T-helper 17 cell (primary cell): ENCODE measurements around the gene TGFB2. TPM values are rescaled to one million over a fixed set of nuclear protein-coding genes. Genes with fewer than 3 reads are reported as not detected.

Experiments used
- ATAC-seq: fragments of 150-1000 bp; cut with Tn5 transposase; 2 replicates; pipeline ENCODE4 v1.10.0; 2021; ENCODE audit warnings: mild to moderate bottlenecking, moderate library complexity
- DNase-seq, 3 donors: peaks; one replicate each; pipeline versions ENCODE4 v3.0.0 to v3.0.0-alpha.2; 2020 to 2021
- H3K9me3 ChIP-seq: one replicate; pipeline ENCODE4 v1.7.0; 2013; ENCODE audit warnings: low read length, mild to moderate bottlenecking; ENCODE audit not compliant: control insufficient read depth, poor library complexity, severe bottlenecking
- H3K27ac Mint-ChIP-seq: one replicate; pipeline ENCODE4 v1.8.0; 2022; ENCODE audit warnings: mild to moderate bottlenecking, moderate library complexity, mixed read lengths
- H3K27me3 Mint-ChIP-seq: one replicate; pipeline ENCODE4 v1.8.0; 2022; ENCODE audit warnings: mixed read lengths
- H3K36me3 Mint-ChIP-seq: one replicate; pipeline ENCODE4 v1.8.0; 2022; ENCODE audit warnings: low read depth, mixed read lengths
- H3K4me1 Mint-ChIP-seq: one replicate; pipeline ENCODE4 v1.8.0; 2022; ENCODE audit warnings: mild to moderate bottlenecking, mixed read lengths
- H3K4me3 Mint-ChIP-seq: one replicate; pipeline ENCODE4 v1.8.0; 2022; ENCODE audit warnings: mild to moderate bottlenecking, moderate library complexity, mixed read lengths
- total RNA-seq, 4 donors: library from RNA in 2 of 4; stranded (reverse) in 2 of 4; gene quantifications; one replicate each; pipeline ENCODE4 v1.2.3 and lab custom pipeline; 2022 to 2026

Gene TGFB2
- total RNA-seq, 2 donors from 2014 or later: 0.17 to 3.0 TPM

DNA sequence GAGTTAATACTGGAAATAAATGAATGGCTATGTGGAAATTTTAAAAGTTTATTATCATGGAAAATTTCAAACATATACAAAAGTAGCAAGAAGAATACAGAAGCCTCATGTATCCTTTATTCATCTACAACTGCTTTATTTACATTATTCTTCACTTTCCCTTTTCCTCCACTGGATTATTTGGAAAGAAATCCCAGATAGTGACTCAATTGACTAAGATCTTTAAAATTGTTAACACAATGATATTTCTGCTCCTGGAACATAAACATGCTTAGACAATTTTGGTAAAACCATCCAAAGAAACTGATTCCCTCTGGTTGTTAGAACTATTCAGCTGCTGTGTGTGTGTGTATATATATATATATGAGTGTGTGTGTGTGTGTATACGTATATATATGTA is 116.2 kb downstream of the TGFB2 start:
- ATAC-seq: no peak
- Mint-ChIP-seq H3K27ac (no peak overlapping the region), H3K4me1 (no peaks in the 10 kb centered on the region), H3K27me3 (peaks cover 17% of the 10 kb centered on the region), H3K36me3 (no peaks in the 10 kb centered on the region), H3K4me3 (no peak overlapping the region)
- DNase-seq: no peak
- H3K9me3 ChIP-seq: no peaks in the 10 kb centered on the region

DNA sequence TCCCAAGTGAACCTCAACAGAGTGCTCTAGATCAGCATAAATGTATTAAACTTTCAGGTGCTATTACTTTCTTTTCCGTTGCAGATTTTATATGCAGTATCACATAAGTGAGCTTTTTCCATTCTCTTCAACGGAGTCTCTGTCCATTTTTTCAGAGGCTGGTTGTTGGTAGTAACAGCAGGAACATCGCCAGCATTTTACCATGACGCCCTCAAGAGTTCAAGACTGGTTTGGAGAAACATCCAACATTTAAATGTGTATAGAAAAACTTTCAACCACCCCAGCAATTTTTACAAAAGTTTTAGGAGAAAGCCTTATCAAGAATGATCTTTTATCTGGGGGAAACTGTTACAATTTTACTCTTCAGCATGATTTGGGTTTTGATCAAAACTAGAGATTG is 117.0 kb downstream of the TGFB2 start:
- H3K27me3 Mint-ChIP-seq: peaks cover 17% of the 10 kb centered on the region
- no peaks in the 10 kb centered on the region for H3K4me1 Mint-ChIP-seq
- H3K4me3 Mint-ChIP-seq: no peak overlapping the region
- H3K36me3 Mint-ChIP-seq: no peaks in the 10 kb centered on the region
- ATAC-seq (no peak), DNase-seq (no peak)
- H3K9me3 ChIP-seq: no peaks in the 10 kb centered on the region
- H3K27ac Mint-ChIP-seq: no peak overlapping the region

DNA sequence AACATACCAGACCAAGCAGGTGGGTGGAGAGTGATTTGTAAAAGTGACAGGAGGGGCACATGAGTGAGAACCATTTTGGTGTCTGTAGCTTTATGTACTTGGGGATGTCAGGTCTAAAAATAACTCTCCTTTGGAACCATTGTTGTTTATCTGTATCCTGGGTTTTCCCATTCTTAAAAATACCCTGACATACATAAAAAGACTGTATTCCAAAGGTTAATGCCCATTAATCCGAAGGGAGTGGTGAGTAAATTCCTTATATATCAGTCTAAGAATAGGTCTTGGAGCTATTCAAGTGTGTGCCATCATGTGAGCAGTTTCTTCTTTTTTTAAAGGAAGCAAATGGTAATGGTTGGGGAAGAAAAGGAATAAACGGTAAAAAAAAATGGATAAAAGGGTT is 117.5 kb downstream of the TGFB2 start:
- no peaks in the 10 kb centered on the region for H3K36me3 Mint-ChIP-seq
- no peak overlapping the region for H3K27ac Mint-ChIP-seq
- ATAC-seq: no peak
- H3K9me3 ChIP-seq: no peaks in the 10 kb centered on the region
- H3K27me3 Mint-ChIP-seq: peaks cover 17% of the 10 kb centered on the region
- H3K4me1 Mint-ChIP-seq: no peaks in the 10 kb centered on the region
- DNase-seq: no peak
- no peak overlapping the region for H3K4me3 Mint-ChIP-seq

DNA sequence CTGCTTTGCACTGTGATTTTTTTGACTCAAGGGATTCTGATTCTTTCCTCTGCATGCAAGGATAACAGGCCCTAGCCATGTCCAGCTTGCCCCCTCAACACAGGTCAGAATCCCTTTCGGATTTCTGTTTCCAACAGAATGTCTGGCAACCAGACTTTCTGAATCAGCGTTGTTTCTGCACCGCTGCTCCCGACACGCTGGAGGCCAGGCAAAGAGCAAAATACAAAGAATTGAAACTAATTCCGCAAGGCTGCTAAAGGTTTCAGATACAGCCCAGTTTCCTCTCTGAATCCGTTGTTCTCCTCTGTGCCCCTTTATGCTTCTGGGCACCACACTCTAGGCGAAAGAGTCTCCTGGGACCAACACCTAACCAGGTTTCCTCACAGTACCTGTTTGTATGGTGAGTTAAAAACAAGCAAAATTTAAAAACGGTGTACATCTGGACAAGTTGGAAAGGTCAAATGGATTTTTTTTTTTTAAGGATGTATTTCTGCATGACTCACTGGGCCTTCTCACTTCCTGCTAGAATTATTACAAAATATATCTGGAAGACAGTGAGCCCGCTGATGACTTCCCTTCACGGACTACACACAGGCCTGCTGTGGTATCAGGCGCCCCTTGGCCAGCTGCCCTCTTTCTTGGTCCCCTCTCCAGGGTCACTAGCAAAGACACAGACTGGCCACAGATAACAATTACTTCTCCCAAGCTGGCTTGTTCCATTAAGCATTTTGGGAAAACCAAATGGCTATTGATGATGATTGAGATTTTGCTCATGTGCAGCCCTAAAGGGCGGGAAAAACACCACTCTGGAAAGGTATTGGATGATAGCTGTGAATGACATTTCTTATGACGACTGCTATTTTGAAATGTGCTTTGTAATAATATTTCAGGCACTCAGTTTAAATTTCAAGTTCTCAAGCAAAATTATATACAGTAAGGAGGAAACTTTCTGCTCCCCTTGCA is 118.3 kb downstream of the TGFB2 start:
- no peaks in the 10 kb centered on the region for H3K36me3 Mint-ChIP-seq
- H3K4me1 Mint-ChIP-seq: peaks cover 3% of the 10 kb centered on the region
- no peak overlapping the region for H3K4me3 Mint-ChIP-seq
- peaks cover 17% of the 10 kb centered on the region for H3K27me3 Mint-ChIP-seq
- no peak overlapping the region for H3K27ac Mint-ChIP-seq
- ATAC-seq: no peak
- DNase-seq: no peak
- H3K9me3 ChIP-seq: no peaks in the 10 kb centered on the region

DNA sequence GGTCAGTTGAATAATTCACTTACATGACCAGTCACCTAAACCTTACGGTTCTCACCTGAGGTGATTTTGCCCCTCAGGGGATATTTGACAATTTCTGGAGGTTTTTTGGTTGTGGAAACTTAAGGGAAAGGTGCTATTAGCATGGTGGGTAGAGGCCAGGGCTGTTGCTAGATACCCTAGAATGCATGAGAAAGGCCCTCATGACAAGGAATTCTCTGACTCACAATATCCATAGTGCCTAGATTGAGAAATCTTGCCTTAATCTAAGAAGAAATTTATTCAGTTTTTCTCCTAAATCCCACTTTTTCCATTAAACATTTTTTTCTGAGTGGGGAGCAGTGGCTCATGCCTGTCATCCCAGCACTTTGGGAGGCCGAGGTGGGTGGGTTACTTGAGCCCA is 119.7 kb downstream of the TGFB2 start:
- peaks cover 3% of the 10 kb centered on the region for H3K4me1 Mint-ChIP-seq
- no peak for DNase-seq
- H3K36me3 Mint-ChIP-seq: no peaks in the 10 kb centered on the region
- H3K9me3 ChIP-seq: no peaks in the 10 kb centered on the region
- no peak overlapping the region for H3K4me3 Mint-ChIP-seq
- peaks cover 18% of the 10 kb centered on the region for H3K27me3 Mint-ChIP-seq
- no peak for ATAC-seq
- no peak overlapping the region for H3K27ac Mint-ChIP-seq

DNA sequence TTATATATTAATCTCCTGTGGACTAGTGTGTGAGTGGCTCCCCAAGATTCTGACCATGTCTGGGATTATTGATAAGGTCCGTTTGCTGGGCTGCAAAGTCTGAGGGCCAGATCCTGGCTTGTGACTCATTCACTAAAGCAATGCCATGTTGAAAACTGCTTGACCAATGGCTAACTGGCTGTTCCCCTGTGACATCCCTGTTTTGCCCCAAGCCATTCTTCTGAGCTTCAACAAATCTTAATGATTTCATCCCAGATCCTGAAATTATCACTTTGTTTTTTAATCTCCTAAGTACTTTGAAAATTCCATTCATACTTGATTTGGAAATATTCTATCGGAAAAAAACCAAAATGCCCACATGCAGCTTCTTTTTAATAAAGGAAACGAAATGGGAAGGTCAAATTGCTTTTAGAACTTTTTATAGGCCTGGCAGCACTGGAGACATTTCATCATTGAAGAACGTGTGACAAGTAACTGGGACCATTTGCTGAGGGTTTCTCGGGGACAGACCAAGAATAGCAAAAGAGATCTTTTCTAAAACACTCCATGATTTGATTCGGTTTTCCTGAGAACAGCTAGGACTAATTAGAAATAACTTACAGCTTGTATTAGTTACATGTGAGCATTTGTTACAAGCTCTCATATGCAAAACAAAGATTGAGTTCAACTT is 121.3 kb downstream of the TGFB2 start:
- no peaks in the 10 kb centered on the region for H3K9me3 ChIP-seq
- DNase-seq (no peak), ATAC-seq (no peak)
- peaks cover 25% of the 10 kb centered on the region for H3K27me3 Mint-ChIP-seq
- no peak overlapping the region for H3K4me3 Mint-ChIP-seq
- H3K27ac Mint-ChIP-seq: no peak overlapping the region
- no peaks in the 10 kb centered on the region for H3K36me3 Mint-ChIP-seq
- peaks cover 3% of the 10 kb centered on the region for H3K4me1 Mint-ChIP-seq

DNA sequence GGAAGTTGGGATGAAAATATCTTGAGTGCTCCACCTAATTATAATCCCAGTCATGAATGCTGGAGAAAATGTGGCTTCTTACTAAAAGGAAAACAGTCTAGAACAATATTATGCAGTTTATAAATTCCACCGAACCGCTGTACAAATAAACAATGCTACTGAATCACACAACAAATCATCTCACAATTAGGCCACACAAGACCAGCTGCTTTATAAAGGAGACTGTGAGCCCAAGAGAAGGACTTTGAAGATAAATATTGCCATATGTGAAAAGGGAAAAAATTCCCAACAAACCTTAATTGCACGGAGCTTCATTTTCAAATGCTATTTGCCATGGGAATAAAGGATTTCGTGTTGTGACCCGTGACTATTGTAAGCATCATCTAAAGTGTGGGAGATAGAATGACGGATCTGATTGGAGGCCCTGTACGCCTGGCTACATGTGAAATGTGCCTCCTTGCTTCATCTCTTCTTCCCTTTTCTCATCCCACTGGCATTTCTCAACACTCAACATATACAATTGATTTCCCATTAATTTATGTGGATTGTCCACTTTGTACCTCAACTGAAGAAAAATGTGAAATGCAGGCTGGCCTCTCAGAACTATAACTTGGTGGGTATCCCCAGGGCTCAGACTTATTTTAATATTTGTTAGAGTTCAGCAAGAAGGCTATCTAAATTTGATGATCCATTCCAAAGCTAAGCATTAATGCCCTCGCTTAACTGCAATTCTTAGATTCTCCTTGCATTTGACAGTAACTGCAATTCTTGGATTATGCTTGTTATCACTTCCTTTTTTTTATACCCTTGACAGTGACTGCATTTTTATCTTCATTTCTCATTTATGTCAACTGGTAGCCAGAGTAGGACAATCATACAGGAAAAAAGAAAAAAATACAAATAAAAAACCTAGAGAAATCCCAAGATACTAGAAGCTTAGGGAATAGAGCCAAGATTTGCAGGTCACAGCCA is 122.3 kb downstream of the TGFB2 start:
- ATAC-seq: no peak
- no peak overlapping the region for H3K27ac Mint-ChIP-seq
- no peak overlapping the region for H3K4me3 Mint-ChIP-seq

DNA sequence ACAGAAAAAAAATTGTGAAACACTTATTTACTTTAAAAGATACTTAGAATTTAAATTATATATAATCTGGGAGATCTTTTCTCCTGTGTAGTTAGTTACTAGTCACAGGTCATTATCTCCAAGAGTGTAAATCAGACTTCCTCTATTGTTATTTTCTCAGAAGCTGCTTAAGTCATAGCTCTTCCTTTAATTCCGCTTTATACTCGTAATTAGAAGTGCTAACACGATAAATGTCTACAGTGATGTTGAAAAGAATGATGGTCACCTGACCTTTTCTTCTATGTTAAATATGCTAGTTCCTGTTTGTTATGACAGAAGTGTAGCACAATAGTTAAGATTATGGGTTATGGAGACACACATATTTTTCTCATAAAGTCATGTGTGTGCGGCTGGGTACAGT is 123.6 kb downstream of the TGFB2 start:
- no peak for ATAC-seq
- Mint-ChIP-seq H3K4me3 (no peak overlapping the region), H3K36me3 (no peaks in the 10 kb centered on the region), H3K4me1 (peaks cover 6% of the 10 kb centered on the region), H3K27me3 (peaks cover 20% of the 10 kb centered on the region), H3K27ac (no peak overlapping the region)
- no peaks in the 10 kb centered on the region for H3K9me3 ChIP-seq
- DNase-seq: no peak

More for the DNA sequence above, 122.3 kb downstream of the TGFB2 start:
- H3K36me3 Mint-ChIP-seq: no peaks in the 10 kb centered on the region
- H3K9me3 ChIP-seq: no peaks in the 10 kb centered on the region
- peaks cover 25% of the 10 kb centered on the region for H3K27me3 Mint-ChIP-seq
- no peak for DNase-seq
- peaks cover 3% of the 10 kb centered on the region for H3K4me1 Mint-ChIP-seq

DNA sequence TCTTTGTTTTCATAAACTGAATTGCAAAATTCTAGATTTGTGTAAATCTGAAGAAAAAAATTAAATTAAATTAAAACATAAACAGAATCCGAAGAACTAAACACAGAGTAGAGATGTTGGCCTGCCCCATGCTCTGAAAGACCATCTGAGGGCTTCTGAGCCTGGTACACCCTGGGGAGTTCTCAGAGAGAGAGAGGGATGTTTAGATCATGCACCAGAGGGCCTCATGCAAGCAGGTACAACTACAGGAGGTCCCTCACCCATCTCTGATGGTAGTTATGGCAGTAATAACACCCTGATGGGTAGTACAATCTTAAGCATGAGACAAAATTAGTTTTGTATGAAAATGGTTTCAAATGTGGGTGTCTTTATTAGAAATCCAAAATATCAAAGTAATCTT is 127.7 kb downstream of the TGFB2 start:
- ATAC-seq (no peak), DNase-seq (no peak)
- no peak overlapping the region for H3K4me3 Mint-ChIP-seq
- H3K27me3 Mint-ChIP-seq: peaks cover 14% of the 10 kb centered on the region
- no peak overlapping the region for H3K27ac Mint-ChIP-seq
- peaks cover 14% of the 10 kb centered on the region for H3K4me1 Mint-ChIP-seq
- H3K9me3 ChIP-seq: no peaks in the 10 kb centered on the region
- no peaks in the 10 kb centered on the region for H3K36me3 Mint-ChIP-seq

DNA sequence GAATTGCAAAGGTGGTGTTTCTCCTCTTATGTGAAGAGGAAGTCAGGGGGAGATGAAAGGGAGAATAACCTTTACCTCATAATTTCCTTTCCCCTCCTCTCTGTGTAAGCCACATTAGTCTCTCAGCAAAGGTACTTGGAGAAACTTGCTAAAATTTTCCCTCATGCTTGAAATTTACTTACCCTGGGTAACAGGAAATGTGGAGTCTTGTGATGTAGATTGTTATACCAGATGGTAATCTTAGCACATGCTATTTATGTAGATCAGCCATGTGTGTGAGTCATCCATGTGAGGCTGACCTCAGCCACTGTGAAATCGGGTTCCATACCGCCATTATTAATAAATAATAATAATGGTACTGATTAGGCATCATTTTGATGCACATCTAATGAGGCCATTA is 128.4 kb downstream of the TGFB2 start:
- H3K27me3 Mint-ChIP-seq: peaks cover 14% of the 10 kb centered on the region
- ATAC-seq: peak; percentile 63

DNA sequence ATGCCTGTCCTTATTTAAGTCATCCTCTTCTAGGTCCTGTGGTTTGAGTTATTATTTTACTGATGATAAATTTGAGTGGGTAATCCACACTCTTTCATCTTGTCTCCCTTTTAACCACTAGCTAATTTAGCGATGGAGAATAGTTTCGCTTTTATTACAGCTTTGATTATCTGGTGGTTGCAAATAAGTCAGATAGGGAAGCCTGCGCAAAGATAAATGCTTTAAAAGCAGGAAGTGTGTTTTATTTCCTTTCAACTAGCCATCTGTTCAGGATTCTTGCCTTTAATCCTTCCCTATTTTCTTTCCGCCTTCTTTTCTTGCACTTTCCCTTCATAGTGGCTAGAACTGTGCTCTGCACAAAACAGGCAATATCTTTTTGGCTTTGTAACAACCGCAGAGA is 129.0 kb downstream of the TGFB2 start:
- no peak for ATAC-seq
- Mint-ChIP-seq H3K4me3 (peak overlapping the region; percentile 58), H3K36me3 (no peaks in the 10 kb centered on the region), H3K27ac (peak overlapping the region; percentile 81), H3K27me3 (peaks cover 10% of the 10 kb centered on the region), H3K4me1 (peaks cover 10% of the 10 kb centered on the region)
- DNase-seq: no peak
- no peaks in the 10 kb centered on the region for H3K9me3 ChIP-seq

More for the DNA sequence above, 128.4 kb downstream of the TGFB2 start:
- Mint-ChIP-seq H3K4me1 (peaks cover 10% of the 10 kb centered on the region), H3K4me3 (no peak overlapping the region), H3K27ac (no peak overlapping the region), H3K36me3 (no peaks in the 10 kb centered on the region)
- no peak for DNase-seq
- H3K9me3 ChIP-seq: no peaks in the 10 kb centered on the region

DNA sequence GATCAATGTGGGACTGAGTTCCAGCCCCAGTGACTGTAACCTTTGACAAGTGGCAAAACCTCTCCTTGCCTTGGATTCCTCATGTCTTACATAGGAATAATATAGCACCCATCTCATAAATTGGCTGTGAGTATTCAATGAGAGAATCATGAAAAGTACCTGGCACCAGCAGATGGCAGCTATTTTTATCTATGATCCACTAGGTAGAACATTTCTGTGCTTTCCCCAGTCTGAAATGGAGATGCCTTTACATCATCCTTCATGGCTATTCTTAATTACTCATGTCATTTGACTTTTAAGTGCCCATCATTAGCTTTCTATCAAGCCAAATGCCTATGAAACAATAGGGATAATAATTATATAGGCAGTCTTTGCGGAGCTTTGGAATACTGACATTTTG is 130.1 kb downstream of the TGFB2 start:
- H3K27ac Mint-ChIP-seq: no peak overlapping the region
- peaks cover 10% of the 10 kb centered on the region for H3K4me1 Mint-ChIP-seq
- no peaks in the 10 kb centered on the region for H3K9me3 ChIP-seq
- ATAC-seq (no peak), DNase-seq (no peak)
- no peak overlapping the region for H3K4me3 Mint-ChIP-seq
- no peaks in the 10 kb centered on the region for H3K36me3 Mint-ChIP-seq
- H3K27me3 Mint-ChIP-seq: peaks cover 16% of the 10 kb centered on the region

DNA sequence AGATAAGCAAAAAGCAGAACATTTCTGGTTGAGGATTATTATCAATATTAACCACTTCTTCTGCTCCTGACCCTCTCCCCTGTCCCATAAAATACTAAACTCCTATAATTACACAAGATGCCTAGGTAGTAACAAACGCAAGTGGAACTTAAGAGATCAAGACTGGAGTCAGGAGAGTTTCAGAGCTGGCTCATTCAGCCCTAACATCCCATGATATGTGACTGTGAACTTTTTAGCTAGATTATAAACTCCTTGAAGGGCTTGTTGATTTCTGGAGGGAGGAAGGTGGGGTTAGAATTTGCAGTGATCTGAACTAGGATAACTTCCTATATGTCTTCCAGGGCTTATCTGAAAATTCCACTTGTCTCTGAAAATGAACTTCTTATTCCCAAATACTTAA is 130.6 kb downstream of the TGFB2 start:
- Mint-ChIP-seq H3K4me3 (no peak overlapping the region), H3K4me1 (peaks cover 10% of the 10 kb centered on the region), H3K36me3 (no peaks in the 10 kb centered on the region), H3K27ac (no peak overlapping the region), H3K27me3 (peaks cover 18% of the 10 kb centered on the region)
- no peak for DNase-seq
- no peak for ATAC-seq
- H3K9me3 ChIP-seq: no peaks in the 10 kb centered on the region
